Esophagus mucosa (tissue), 1 donor: Measurements from ENCODE around the gene LRRC32. TPM values are rescaled to one million over a fixed set of nuclear protein-coding genes. Genes with fewer than 3 reads are reported as not detected.
A peak's percentile ranks its signal among the peaks of the same experiment; 100 is the strongest.
"Not testable (repeated sequence)": the region's sequence is repeated elsewhere in the genome, so short reads cannot be mapped to it uniquely, and the experiment has no call there.

Experiments used
- ATAC-seq: fragments of 200-7000 bp; cut with Tn5 transposase; one replicate; pipeline ENCODE4 v1.9.1; 2020
- total RNA-seq: library from RNA; stranded (reverse); gene quantifications from one replicate; pipeline ENCODE4 v1.2.4, GENCODE V29; 2023
- donor health status: DM: yes; HTN: yes; CAD: no.

The LRRC32 gene
- total RNA-seq, 1 donor from 2014 or later = 9.0 TPM

GRCh38 chr11:76648061-76648460 lies 22.5 kb downstream of the LRRC32 start:
- ATAC-seq = no peak

- no peak for ATAC-seq
Observed at GRCh38 chr11:76646882-76647534, 23.5 kb downstream of the LRRC32 start.

GRCh38 chr11:76644591-76644990 lies 26.0 kb downstream of the LRRC32 start:
- no peak for ATAC-seq

- not testable (repeated sequence) for ATAC-seq
Observed at GRCh38 chr11:76643711-76644110, 26.8 kb downstream of the LRRC32 start.

GRCh38 chr11:76642341-76642740 lies 28.2 kb downstream of the LRRC32 start:
- ATAC-seq = no peak

GRCh38 chr11:76641905-76642304 lies 28.6 kb downstream of the LRRC32 start:
- no peak for ATAC-seq

- no peak for ATAC-seq
Observed at GRCh38 chr11:76640501-76640900, 30.0 kb downstream of the LRRC32 start.

- ATAC-seq = no peak
Observed at GRCh38 chr11:76639621-76640020, 30.9 kb downstream of the LRRC32 start.

- no peak for ATAC-seq
Observed at GRCh38 chr11:76638270-76639197, 32.0 kb downstream of the LRRC32 start.

GRCh38 chr11:76637491-76638269 lies 32.9 kb downstream of the LRRC32 start:
- ATAC-seq = peak; percentile 54

- ATAC-seq = no peak
Observed at GRCh38 chr11:76636826-76637460, 33.6 kb downstream of the LRRC32 start.

- no peak for ATAC-seq
Observed at GRCh38 chr11:76635991-76636738, 34.4 kb downstream of the LRRC32 start.

- no peak for ATAC-seq
Observed at GRCh38 chr11:76634886-76635285, 35.7 kb downstream of the LRRC32 start.

- no peak for ATAC-seq
Observed at GRCh38 chr11:76632492-76632891, 38.1 kb downstream of the LRRC32 start.

- ATAC-seq = no peak
Observed at GRCh38 chr11:76631566-76632308, 38.8 kb downstream of the LRRC32 start.

- ATAC-seq = no peak
Observed at GRCh38 chr11:76630600-76631281, 39.8 kb downstream of the LRRC32 start.

GRCh38 chr11:76629853-76630599 lies 40.5 kb downstream of the LRRC32 start:
- peak; percentile 50 for ATAC-seq

- peak; percentile 38 for ATAC-seq
Observed at GRCh38 chr11:76629116-76629852, 41.3 kb downstream of the LRRC32 start.

GRCh38 chr11:76628408-76628947 lies 42.1 kb downstream of the LRRC32 start:
- no peak for ATAC-seq
